22Rv1 (cell line): ENCODE data around the gene AUTS2.

Experiments
- CTCF ChIP-seq: fragments of 450-650 bp; IDR thresholded peaks from 2 replicates; pipeline ENCODE4 v1.5.1; 2017; ENCODE audit warnings: mild to moderate bottlenecking
- ZFX ChIP-seq: fragments of 450-650 bp; IDR thresholded peaks from 2 replicates; pipeline ENCODE4 v1.6.1; 2017; ENCODE audit warnings: antibody characterized with exemption, borderline replicate concordance

GRCh38 chr7:70714506-70715038 lies 1116.3 kb downstream of the AUTS2 start:
- no peak for TF ChIP-seq CTCF
- TF ChIP-seq ZFX = no peak
